IPS DF 4.7 (cell line): ENCODE measurements around the gene TCP11.

ENCODE experiments used
- DNase-seq: peaks from one replicate; pipeline ENCODE4 v3.0.0-alpha.2; 2013; ENCODE audit warnings: low spot score; ENCODE audit errors: extremely low read depth

TCP11 gene

DNA sequence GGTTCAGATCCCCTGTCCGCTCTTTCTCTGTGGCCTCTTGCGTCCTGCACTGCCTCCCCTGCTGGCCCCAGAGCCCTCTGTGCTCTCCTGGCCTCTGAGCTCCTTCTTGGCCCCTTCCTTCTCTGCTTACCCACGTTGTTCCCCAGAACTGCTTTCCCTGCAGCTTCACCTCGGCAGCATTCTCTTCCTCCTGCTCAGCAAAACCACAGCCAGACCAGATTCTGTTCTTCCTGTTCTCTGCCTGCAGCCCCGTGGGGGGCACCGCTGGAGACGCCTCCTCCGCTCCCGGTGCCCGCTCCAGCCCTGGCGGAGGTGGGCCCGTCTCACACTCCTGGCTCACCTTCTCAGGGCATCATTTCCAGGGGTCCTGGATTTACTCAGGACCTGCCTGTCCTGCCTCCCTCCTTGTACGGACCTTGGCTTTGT, 59.7 kb downstream of the TCP11 start:
- no peak for DNase-seq

DNA sequence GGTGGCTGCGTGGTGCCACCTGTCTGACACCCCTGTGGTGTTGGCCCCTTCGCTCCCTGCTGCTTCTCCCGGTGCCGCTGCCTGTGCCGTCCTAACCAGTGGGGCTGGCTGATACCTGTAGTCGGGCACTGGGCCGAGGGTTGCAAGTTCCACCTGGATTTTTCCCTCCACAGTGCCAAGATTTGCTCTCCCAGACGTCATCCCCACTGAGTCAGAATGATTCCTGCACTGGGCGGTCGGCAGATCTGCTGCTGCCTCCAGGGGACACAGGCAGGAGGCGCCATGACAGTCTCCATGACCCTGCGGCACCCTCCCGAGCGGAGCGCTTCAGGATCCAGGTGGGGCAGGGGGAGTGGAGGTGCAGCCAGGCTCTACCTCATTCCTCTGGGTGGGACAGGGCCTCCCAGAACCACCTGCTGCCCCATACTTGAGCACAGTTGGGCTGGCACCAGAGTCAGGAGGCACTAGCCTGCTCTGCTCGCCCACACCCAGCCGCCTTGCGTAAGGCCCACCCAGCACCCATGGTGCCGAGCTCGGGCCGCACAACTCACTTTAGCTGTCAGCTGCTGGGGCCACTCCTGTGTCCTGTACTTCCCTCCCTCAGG, 60.2 kb downstream of the TCP11 start:
- no peak for DNase-seq

DNA sequence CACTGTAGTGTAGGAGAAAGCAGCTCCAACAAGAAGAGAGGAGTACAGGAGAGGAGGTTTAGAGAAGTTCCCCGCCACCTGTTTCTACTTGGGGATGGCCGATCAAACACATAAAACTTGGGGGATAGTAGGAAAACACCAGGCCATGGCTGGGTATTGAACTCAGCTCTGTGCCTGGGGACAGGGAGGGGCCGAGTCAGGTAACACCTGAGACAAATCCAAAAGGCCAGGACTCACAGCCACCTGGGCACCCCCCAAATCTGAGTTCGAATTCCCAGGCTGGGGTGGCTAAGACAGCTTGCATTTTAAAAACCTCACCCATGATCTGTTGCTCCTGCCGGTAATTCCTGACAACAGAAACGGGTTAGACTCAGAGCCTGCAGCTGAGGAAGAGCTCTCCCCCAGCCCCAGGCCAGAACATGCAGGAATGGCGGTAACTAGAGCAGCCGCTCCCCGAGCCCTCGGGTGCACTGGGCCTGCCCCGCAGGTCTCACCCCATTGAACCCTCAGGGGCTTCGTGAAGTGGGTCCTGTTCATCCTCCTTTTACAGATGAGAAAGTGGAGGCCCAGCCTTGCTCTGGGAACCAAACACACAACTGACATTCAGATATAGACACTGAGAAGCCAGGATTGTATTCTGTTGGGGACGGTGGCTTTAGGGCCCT, 61.0 kb downstream of the TCP11 start:
- DNase-seq: no peak

DNA sequence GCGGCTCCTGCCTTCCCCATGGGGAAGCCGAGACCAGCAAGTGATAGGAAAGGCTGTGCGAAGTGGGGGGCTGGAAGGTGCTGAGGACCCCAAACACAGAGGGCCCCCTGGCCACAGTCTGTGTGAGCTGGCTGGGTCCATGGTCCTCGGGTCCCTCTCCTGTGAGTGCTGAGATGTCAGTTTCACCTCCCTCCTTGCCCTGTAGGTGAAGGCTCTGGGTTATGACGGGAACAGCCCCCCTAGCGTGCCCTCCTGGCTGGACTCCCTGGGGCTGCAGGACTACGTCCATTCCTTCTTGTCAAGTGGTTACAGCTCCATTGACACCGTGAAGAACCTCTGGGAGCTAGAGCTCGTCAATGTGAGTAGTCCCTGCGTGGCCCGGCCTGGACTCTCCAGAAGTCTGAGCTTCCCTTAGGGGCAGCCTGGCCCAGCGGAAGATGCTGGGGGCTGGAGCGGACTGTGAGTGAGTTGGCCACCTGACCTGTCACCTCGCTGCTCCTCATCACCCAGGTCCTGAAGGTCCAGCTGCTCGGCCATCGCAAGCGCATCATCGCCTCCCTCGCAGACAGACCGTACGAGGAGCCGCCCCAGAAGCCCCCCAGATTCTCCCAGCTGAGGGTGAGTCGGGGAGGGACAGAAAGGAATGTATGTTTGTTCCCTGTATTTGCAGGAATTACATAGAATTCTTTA, 61.7 kb downstream of the TCP11 start:
- DNase-seq: no peak

DNA sequence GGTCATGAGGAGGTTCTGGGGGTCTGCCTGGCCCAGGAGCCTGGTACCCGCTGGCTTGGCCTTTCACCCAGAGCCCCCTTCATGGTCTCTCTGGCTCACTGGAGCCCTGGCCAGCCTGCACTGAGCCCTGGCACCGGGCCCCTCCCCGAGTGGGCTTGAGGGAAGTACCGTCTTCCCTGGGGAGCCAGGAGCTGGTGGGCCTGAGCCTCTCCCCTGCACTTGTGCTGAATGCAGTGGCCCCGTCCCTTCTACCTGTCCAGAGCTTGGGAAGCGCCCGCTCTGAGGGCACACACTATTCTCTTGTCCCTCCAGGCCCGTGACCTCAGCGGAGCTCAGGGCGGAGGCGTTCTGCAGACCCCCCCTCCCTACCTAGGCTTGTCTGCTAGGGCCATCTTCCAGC, 62.2 kb downstream of the TCP11 start:
- no peak for DNase-seq

DNA sequence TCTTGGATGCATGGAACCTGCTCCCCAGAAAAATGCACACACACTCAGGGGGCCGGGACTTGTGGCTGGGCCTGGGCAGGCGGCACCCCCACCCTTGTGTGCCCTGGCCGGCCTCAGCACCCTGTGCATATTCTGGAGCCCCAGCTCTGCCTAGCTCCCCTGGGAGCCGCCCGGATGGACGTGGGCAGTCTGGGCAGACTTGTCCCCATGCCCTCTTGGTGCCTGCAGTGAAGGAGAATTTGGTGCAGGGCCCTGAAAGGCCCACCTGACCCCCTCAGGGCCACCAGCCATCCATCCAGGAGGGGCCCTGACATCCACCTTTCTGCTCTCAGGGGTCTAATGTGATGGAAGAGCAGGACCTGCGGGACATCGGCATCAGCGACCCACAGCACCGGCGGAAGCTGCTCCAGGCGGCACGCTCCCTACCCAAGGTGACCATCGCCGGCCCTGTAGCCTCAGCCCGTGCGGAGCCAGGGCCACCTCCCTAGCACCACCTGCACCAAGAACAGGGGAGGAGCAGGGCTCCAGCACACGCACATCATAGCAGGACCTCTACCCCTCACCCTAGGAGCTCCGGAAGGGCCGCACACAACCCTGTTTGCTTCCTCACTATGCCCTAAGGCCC, 62.8 kb downstream of the TCP11 start:
- no peak for DNase-seq

DNA sequence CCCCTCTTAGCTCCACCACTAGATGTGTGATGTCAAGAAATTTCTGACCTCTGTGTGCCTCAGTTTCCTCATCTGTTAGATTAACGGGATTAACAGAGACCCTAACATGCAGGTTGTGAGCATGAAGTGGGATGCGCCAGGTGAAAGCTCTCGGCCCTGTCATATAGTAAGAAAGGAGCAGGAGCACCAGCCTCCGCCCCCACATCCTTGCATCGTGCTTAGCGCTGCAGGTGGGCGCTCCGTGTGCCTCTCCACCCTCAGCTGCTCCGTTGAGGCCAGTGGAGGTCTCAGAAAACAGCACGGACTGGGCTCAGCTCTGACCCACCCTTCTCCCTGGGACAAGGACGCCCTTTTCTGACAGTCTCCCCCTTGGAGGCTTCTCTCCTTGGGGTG, 63.4 kb downstream of the TCP11 start:
- no peak for DNase-seq

DNA sequence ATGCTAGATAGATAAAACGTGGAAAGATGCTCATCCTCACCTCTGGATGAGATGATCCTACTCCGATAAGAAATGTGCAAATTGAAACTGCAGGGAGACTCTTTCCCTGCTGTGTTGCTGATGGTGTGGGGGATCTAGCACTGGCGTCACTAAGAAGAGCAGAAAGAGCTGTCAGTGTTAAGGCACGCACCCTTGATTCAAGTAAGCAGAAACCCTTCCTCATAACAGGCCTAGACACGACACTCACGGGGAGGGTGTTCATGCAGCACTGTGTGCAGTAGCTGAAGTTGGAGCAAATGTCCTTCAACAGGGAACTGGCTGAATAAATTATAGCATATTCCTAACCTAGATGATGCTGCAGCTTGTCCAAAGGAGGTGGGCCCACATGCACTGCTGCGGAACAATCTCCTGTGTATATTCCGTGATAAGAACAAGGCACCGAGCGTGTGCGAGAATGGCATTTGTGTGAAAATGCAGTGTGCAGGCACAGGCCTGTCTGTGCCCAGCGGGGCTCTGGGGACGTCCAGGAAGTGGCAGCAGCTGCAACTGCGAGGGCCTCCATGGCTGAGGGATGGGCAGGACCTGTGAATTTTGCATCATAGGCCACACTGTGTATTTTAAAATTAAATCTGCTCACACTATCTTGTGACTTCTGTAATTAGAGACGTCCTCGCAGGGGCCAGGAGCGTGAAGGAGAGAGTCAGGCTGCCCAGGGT, 64.0 kb downstream of the TCP11 start:
- no peak for DNase-seq

DNA sequence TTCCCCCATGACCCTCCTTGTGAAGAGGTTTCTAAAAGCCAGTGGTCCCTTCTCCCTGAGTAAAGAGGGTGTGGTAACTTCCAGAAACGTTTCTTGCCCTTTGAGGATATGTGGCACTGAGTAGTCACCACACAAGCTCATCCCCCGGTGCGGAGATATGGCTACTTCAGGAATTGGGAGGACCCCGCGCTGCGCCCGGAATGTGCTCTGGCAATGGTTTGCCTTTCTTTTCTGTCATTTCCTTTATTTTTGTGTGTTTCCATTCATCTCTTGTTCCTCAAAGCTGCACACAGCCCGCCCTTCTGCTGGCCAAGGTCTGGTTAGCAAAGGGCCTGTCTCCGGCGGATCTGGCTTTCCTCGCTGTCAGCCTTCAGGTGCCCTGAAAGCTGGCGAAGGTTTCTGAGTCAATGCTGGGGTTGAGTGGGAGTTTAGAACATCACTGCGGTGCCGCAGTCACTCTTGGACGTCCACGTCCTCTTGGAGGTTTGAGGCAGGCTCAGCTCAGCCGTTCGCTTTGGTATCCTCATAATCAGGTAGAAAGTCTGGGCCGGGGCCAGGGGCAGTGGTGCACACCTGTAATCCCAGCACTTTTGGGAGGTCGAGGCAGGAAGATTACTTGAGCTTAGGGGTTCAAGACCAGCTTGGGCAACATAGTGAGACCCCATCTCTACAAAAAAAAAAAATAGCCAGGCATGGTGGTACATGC, 67.2 kb downstream of the TCP11 start:
- DNase-seq: no peak

DNA sequence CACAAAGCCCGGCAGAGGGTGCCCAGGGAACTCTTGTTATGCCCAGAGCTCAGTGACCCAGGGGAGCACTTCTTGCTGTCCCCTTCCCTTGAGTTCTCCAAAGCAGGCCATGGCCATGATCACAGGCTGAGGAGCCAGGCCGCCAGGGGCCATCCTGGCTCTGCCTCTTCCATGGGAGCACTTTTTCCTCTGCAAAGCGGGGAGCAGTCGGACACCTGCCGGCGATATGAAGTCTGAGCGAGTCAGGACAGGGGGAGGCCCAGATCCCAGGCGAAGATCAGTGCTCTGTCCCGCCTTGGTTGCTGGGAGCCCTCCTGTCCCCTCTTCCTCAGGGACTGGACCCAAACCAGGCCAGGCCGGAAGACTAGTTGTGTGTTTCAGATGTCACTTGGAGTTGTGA, 67.9 kb downstream of the TCP11 start:
- no peak for DNase-seq

DNA sequence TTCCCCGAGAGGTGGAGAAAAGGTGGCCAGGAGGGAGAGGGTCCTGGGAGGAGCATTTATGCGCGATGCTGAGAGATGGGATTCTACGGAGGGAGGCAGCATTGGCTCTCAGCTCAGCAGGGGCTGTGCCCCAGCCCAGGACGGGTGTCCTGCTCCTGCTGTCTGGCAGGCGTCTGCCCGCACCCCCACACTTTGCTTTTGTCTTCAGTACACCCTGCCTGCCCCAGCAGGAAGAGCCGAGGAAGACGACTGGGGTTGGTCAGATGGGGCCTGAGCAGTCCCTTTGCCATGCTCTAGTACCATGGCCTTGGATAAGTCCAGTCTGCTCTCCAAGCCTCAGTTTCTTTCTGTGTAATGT, 68.5 kb downstream of the TCP11 start:
- no peak for DNase-seq

DNA sequence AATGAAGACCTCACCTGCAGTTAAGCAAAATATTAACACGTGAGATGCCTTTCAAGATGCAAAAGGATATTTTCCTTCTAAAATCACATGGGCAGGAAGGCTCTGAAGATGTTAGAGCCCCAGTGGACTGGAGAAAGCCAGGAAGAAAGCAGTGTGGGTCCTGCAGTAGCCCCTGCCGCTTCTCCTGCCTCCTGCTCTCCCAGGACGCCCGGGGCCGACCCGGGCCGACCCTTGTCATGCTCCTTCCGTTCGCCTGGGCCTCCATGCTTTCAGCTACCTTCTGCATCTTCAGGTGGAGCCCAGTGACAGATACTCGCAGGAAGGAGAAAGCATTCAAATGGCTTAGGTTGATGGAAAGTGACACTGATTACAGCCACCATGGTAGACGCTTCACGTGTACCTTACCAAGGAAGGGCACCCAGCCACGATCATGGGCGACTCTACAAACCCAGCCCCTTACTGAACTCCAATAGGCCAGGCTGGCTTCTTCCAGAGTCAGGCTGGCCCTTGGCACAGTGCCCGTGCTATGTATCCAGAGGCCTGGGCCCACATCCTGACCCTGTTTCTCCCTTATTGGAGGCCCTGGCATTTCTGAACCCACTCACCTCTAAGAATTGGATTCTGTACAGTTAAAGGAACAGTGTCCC, 69.0 kb downstream of the TCP11 start:
- no peak for DNase-seq

DNA sequence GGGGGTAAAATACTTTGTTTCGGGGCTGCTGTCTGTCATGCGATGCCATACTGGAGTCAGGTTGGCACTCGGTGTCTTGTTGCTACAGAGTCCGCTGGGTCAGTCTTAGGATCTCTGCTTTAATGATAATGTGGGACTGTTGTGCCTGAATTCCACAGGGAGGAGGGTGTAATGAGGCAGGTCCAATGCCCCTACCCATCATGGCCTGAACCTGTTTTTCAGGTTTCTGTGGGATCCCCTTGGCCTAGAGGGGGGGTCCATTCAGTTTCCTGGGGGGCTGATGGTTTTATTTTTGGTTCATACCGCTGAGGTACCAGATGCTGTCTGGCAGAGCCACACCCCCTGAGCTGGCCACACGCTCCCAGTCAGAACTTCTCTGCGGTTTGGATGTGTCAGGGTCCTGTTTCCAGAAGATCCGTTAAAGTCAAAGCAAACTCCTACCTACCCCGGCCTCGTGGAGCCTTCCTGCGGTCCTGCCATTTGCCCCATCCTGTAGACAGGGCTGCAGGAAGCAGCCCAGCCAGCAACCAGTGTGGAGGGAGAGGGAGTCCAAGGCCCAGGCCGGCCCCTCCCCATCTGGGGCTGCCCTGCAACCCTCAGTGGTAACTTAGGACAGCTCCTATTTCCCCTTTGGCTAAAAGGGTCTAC, 69.7 kb downstream of the TCP11 start:
- DNase-seq: no peak

DNA sequence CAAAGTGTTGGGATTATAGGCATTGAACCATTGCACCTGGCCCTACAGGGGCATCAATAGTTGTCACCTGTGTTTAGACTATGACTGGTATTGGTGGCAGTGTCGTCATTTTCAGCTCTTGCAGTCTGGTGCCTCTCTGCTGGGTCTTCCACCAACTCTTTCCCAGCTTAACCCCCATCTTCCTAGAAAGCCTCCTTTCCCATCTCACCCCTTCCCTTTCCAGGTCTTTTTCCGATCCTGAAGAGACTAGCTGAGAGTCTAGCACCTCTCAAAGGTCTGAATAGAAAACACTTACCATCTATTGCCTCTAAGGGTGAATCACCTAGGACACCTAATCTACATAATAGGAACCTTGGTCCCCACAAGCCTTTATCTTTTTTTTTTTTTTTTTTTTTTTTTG, 71.0 kb downstream of the TCP11 start:
- DNase-seq: no peak

DNA sequence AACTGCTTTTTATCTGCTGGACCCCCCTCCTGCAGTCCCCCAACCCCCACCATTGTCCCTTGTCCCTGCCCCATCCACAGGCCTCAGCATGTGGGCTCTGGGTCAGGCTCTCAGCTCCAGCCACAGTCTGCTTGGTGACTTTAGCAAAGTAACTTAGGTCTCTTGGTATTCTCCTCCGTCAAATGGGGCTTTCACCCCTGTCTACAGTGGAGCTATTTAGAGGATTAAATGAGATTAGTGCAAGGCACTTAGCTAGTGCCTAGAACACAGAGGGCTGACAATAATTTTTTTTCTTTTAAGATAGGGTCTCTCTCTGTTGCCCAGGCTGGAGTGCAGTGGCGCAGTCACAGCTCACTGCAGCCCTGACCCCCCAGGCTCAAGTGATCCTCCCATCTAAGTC, 71.9 kb downstream of the TCP11 start:
- DNase-seq: no peak

DNA sequence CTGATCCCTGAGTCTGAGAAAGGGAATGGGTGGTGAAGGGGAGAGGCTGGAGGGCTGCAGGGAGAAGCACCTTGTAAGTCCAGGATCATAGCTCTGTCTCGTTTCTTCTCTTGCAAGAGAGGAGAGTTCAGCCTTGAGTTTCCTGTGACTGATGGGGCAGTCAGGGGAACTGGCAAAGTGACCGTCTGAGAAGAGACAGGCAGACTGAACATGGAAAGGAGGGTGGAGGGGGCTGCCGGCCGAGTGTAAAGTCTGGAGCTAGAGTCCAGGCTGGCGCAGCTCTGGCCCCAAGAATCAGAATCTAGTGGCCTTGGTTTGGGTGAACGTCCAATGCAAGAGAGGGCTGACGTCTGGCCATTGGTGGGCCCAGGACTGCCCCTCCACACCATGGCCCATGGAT, 72.5 kb downstream of the TCP11 start:
- no peak for DNase-seq

DNA sequence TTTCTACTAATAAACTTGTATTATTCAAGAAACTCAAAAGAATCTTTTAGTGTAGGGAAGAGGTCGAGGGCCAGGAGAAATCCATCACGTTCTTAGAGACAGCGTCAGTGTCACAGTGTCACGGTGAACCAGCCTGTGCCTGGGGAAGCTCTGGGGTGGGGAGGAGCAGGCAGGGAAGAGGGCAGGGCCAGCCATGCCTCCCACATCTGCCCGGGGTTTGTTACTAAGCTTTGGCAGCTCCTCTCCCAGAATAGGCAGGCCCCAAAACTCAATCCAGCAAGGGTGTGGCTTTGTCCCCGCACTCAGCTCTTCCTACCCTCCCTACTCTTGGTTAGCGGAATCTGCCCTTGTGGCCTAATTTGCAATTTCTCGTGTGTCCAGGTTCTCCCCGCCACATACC, 72.9 kb downstream of the TCP11 start:
- DNase-seq: no peak
